GM19372 (cell line): ENCODE data around the gene EML4.

Source experiments
- ATAC-seq: cut with Tn5 transposase; IDR thresholded peaks from one replicate; pipeline ENCODE4 v1.9.1; 2021; ENCODE audit warnings: mild to moderate bottlenecking, low read depth, moderate library complexity; ENCODE audit not compliant: unreplicated experiment

The EML4 gene

DNA sequence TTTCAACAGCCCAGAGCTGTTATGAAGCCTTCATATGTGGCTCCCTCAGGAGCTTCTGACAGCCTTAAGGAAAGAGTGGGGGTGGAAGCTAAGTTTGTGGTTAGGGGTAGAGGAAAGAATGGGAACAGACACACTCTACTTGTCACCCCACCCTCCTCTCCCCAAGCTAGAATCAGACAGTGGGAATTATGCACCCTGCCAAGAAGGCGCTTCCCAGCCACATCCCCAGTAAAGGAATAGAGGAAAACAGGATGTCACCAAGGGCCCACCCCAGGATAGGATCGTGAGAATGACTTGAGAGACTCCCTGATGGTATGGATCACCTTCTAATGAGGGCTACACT, 32.4 kb upstream of the EML4 start:
- no peak for ATAC-seq

- no peak for ATAC-seq
Measured at GRCh38 chr2:42137125-42137841, 31.9 kb upstream of the EML4 start.

DNA sequence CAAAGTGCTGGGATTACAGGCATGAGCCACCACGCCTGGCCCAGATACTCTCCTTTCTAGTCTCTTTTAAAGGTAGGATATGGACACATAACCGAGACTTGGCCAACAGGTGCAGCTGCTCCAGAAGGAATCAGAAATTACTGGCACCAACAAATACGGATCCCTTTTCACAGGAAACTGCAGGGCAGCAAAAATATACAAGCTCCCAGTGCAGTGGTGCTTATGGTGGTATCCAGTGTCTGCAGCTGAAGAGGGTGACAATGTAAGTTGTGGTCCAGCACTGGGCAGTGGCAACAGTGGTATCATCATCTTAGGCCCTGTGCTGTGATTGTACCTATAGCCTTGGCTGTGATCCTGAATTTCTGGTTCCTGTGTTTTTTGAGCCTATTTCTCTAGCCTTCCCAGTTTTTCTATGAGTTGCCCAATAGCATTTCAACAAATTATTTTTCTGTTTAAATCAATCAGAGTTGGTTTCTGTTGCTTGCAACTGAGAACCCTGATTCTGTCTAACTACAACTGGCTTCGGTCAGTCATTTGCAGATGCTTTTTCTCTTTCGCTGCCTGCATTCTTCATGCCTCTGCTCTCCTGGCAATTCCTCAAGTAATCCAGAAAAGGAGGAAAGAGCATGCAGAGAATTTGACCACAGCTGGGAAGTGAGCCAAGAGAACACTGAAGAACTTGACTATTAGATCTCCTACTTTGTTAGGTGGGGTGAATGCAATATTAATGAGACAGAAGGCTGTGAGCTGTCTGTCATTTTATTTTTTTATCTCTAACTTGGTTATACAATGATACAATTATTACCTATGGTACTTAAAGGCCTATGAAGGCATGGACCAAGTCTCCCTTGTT, 30.8 kb upstream of the EML4 start:
- no peak for ATAC-seq

DNA sequence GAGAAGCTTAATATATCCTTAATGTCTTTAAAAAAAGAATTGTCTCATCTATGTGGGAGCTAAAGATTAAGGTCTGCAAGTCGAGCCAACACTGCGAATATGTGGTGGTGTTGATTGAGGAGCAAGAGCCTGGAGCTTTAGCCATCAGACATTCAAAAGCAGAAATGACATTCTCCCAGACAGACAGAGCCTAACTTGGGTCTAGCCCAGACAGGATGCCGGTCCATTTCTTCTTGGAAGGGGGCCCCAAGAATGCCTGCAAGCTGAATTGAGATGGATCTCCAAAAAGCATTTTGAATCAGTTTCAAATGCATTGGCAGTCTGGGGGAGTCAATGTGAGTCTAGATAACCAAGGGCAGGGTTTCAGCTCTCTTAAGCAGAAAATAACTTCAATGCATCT, 30.1 kb upstream of the EML4 start:
- no peak for ATAC-seq

- no peak for ATAC-seq
Measured at GRCh38 chr2:42140496-42140895, 28.7 kb upstream of the EML4 start.

DNA sequence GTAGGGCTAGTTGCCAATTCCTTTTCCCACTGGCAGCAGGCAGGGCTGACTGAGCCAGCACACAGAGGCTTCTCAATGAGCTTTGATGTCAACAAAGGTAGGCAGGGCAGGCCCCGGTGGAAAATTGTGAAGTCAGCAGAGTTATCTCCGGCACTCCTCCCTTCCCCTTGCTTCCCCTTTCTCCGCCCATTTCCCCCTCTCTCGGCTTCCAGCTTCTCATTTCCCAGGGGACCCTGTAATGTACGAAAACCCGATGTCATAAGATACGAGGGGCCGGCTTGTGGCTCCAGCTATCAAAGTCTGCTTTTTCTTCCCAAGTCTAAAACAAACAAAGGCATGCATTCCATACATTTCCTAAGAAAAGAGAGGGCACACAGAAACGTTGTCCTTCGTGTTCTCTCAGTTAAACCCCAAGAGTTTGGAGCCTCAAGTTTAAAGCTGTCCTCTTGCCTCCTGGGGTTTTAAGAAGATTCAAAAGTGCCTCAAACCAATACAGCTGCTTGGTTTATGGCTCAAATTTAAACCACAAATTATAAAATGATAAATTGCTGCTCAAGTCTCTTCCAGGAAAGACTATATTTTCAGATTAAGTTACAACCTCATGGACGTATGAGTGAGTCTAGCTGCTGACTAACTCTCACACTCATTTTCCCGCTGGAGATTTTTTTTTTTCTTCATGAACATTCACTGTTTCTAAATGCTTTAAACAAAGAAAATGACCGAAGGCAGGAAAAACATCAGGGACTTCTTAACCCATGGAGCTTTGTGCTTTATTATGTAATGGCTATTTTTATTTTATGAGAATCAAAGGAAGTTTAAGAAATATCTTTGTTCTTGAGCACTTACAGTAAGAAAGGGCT, 27.2 kb upstream of the EML4 start:
- ATAC-seq = no peak

- no peak for ATAC-seq
Measured at GRCh38 chr2:42142547-42143184, 26.5 kb upstream of the EML4 start.

DNA sequence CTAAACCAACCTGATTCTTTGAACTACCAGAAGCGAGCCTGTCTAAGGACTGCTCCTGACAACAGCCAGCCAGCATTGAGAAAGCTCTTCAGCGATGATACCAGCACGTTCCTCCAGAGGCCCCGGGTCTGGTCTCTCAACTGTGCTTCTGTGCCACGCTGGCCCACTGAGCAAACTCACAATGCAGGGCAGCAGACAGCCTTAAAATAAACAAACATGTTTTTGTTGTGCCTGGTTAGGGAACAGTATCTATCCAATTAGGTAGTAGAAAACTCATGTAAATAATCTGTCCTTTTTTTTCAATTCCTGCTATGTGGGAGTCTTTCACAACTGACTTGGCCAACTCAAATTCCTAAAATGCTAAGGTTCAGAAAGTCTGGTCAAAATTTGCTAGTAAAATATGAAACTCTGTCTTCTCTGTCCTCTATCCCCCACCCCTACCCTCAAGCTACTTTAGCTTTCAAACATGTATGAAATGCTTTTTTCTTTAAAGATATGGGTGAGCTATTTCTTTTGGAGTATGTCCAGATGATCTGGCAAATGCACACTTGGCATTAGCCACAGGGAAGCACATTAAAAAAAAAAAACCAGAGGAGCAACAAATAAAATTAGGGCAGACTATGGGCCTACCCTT, 21.4 kb upstream of the EML4 start:
- ATAC-seq = no peak

DNA sequence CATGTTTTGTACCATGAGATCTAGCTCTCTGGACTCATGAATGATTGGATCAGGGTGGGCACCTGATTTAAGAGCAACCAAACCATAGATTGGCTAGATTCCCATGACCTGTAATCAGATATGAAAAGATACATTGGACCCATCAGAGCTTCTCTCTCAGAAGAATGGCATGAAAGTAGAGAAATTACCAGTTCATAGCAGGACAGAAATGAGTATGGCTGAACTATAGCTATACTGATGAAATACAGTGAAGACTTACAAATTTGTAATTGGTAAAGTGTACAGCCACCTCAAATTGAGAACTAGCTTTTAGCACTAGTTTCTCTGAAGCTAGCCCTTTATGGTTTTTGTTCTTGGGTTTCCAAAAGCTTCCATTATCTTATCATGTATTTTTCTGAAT, 19.0 kb upstream of the EML4 start:
- ATAC-seq = no peak

GRCh38 chr2:42153944-42154581, 15.1 kb upstream of the EML4 start:
- no peak for ATAC-seq

- ATAC-seq = no peak
Measured at GRCh38 chr2:42156721-42157120, 12.4 kb upstream of the EML4 start.

DNA sequence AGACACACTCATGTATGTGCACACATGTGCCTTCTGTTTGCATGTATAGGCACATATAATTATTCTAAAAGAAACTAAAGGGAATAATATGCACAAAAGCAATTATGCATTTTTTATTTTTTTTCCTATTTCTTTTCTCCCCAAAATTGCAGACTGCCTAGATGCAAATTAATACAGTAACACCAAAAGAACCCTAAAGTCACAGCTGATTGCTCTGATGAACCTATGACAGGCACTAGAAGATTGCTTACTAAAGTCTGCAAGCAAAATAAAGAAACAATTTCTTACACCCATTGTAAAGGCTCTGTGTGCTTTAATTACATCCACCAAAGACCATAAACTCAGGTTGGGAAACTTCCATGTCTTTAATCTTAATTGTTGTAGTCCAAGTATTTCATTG, 7.7 kb upstream of the EML4 start:
- no peak for ATAC-seq

DNA sequence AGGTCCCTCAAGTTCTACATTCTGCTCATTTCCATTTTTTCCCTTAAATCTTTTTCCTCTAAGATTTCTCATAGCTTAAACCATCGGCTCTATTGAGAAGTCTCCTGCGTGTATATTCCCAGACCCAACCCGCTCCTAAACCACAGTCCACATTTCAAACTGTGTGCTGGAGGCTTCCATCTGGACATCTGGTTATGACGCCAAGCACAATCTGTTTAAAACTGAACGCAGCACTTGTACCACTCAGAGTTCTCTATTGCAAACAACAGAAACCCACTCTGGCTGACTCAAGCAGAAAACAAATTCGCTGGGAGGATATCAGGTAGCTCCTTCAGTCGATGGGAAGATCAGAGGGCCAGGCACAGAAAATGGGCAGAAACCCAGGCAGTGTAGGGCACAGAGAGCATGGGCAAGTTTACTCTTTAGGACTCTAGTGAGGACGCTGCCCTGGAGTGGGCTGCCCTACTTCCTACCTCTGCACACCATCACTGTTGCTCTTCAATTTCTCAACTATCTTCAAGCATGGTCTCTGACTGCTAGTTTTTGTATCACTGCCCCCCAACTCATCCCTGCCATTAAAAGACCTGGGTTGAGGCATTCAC, 5.6 kb upstream of the EML4 start:
- no peak for ATAC-seq

GRCh38 chr2:42164046-42164445, 5.1 kb upstream of the EML4 start:
- ATAC-seq = no peak

- ATAC-seq = no peak
Measured at GRCh38 chr2:42164971-42165370, 4.2 kb upstream of the EML4 start.

GRCh38 chr2:42167458-42167857, 1.7 kb upstream of the EML4 start:
- ATAC-seq = no peak

DNA sequence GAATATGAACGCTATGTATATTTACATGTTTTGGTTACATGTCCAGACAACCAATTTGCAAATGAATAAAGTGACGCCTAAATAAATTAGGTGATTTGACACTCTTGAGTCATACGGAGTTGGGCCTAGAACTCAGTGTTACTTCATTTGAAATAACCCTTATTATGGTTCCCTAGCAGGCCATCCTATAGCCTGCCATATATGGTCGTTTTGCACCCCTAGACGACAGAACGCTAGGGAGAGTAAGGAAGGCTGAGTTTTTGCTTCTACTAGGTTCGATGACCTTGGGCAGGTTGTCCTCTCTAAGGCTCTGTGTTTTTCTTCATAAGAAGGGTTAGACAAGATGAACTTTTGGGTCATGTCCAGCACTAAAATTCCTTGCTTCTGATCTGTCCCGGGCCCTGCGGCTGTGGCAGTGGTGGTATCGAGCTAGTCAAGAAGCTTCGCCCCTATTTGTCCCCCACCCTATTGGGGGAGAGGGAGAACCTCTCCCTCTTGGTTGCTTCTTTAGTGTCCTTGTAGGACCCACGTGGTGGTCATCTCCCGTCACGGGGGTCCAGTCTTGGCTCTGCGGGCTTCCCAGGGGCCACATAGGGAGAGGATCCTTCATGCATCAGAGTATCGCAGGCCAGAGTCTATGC, 574 bp upstream of the EML4 start:
- ATAC-seq = no peak

DNA sequence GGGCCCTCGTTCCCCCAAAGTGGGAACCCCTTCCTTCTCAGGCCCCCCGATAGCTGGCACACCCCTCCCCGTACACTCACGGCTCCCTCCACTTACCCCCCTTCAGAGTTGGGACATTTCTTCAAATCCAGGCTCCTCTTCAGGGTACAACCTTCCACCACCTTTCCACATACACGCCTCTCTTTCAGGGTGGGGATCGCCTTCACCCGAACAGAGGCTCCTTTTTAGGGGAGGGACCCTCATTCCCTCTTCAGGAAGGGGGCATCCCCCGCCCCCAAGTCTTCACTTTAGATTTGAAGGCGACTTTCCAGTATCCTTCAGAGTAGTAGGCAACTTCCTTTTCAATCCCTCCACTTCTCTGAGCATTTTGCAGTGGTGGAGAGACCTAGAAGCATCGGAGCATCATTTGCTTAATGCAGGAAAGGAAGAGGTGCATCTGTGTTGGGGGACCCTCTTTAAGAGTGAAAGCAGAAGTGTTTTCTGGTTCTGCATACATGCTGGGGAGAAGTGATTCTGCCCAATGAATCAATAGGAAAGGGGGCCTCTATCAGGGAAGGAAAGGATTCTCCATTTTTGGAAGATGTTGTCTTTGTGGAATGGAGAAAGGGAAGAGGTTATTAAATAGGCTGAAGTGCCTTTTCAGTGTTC, 845 bp downstream of the EML4 start:
- peak; percentile 26 for ATAC-seq
